Peyer's patch (tissue), 4 donors: ENCODE measurements around the gene EPO.

ENCODE experiments used
- POLR2A ChIP-seq, 2 donors: fragments of 450-650 bp; IDR thresholded peaks; one replicate each; pipeline ENCODE4 v1.5.1; 2017; ENCODE audit warnings: antibody characterized with exemption in 2 of 2, mild to moderate bottlenecking in 2 of 2, moderate library complexity in 2 of 2
- TF ChIP-seq, protein P1 (sequence below), 6 experiments: fragments of 450-650 bp in 4 of 6; fragments of 200-600 bp in 2 of 6; sonication (generic) in 1 of 6; IDR thresholded peaks; one replicate each; pipeline ENCODE4 v1.5.1; 2017 to 2019; ENCODE audit warnings: antibody characterized with exemption in 6 of 6, mild to moderate bottlenecking in 3 of 6, moderate library complexity in 1 of 6

DNA sequence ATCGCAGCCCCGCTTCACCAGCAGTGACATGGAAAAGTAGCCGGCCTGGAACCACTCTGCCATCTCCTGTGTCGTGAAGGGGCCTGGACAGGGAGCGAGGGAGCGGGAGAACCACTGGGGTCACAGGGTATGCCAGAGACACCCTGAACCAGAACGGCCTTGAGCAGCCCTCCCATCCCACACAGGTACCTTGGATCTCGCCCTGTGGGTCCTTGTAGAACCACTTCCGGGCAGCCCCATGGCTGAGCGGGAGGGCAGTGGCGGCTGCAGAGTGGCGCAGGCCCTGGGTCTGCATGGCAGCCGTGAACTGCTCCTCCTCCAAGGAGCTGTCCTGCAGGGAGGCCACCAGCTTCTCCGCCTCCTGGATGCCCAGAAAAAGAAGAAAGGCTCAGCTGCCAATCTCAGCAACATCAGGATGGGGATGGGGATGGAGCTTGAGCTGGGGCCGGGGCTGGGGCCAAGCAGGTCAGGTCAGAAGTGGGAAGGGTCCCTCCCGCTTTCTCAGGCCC is 35.7 kb upstream of the EPO start:
- TF ChIP-seq, protein P1, sequence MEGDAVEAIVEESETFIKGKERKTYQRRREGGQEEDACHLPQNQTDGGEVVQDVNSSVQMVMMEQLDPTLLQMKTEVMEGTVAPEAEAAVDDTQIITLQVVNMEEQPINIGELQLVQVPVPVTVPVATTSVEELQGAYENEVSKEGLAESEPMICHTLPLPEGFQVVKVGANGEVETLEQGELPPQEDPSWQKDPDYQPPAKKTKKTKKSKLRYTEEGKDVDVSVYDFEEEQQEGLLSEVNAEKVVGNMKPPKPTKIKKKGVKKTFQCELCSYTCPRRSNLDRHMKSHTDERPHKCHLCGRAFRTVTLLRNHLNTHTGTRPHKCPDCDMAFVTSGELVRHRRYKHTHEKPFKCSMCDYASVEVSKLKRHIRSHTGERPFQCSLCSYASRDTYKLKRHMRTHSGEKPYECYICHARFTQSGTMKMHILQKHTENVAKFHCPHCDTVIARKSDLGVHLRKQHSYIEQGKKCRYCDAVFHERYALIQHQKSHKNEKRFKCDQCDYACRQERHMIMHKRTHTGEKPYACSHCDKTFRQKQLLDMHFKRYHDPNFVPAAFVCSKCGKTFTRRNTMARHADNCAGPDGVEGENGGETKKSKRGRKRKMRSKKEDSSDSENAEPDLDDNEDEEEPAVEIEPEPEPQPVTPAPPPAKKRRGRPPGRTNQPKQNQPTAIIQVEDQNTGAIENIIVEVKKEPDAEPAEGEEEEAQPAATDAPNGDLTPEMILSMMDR (IDR thresholded peaks at IDR 0.05) = no peak
- no peak for TF ChIP-seq POLR2A (IDR thresholded peaks at IDR 0.05)
